Activated CD8-positive, alpha-beta memory T cell treated with anti-CD3 and anti-CD28 coated beads for 4 hours (primary cell): ENCODE results near the gene RAB29.
A peak's percentile ranks its signal among the peaks of the same experiment; 100 is the strongest.
"Not testable (repeated sequence)": the region's sequence is repeated elsewhere in the genome, so short reads cannot be mapped to it uniquely, and the experiment has no call there.

Source experiments
- DNase-seq, 2 donors: peaks; one replicate each; pipeline ENCODE4 v3.0.0-alpha.2; 2020; ENCODE audit warnings: low read depth in 2 of 2

RAB29 gene

DNA sequence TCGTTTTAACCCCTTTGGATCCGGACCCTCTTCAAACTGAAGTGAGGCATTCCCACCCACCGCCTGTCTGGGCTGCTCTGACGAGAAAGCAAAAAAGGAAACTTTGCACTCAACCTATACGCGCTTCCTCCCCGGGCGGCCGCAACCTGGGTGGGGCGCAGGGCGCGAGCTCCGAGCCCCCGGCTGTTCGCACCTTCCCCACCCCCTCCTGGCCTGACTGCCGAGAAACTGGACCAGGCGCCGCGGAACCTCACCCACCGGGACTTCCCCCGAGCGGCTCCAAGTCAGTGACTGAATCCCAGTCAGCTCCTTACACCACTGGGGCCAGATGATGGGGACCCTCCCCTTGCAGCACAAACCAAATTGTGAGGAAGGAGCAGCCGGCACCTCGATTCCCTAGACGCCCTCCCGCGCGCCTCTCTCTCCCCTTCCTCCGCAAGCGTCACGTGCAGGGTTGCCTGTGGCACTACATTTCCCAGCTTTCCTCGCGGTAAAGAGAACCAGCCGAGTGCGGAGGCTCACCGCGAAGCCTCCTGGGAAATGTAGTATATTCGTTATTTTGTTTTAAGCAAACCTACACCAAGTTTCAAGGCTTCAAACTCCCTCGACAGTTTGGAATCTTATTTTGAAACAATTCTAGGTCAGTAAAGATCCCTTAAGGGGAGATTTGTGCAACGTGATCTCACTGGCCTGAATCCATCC, at the start of gene RAB29:
Gene RAB29, minus strand, starts transcription at position 468 of the 702 bp plus-strand sequence. CDS start 526 bp downstream, outside the sequence.
- peak; percentile 62 to 75 for DNase-seq

DNA sequence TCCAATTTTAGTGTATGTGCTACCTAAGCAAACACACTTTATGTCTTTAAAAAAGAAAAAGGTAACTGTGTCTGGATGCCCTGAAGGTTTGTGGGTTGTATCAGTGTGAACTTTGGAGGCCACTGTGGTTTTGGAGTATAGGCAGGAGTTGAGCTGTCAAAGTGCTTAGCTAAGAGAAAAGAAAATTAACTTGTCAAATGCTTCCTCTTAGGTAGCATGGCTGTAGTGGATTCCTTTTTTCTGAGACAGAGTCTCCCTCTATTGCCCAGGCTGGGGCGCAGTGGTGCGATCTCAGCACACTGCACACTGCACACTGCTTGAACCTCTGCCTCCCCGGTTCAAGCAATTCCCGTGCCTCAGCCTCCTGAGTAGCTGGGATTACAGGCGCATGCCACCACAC, 48.9 kb upstream of the RAB29 start:
- no peak for DNase-seq

DNA sequence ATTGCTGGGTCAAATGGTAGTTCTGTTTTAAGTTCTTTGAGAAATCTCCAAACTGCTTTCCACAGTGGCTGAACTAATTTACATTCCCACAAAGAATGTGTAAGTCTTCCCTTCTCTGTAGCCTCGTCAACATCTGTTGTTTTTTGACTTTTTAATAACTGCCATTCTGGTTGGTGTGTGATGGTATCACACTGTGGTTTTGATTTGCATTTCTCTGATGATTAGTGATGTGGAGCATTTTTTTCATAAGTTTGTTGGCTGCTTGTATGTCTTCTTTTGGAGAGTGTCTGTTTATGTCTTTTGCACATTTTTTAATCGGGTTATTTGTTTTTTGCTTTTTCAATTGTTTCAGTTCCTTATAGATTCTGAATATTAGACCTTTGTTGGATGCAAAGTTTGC, 48.0 kb upstream of the RAB29 start:
- not testable (repeated sequence) for DNase-seq

GRCh38 chr1:205822397-205822796, 47.1 kb upstream of the RAB29 start:
- DNase-seq = no peak

DNA sequence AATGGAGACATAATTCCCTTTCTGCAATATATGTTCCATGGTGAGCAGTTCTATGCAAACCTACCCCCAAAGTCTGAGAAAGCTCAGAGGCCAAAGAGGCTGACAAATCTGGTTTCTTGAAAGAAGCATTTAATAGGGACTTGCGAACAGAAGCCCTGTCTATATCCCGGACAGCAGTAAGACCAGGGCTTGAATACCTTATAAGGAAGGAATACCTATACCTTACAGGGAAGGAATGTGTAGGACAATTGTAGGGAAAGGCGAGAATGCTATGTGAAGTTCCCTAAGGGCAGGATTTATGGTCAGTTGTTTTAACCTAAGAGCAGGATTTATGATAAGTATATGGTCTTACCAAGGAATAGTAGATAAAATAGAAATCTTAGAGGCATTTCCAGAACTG, 42.7 kb upstream of the RAB29 start:
- no peak for DNase-seq

DNA sequence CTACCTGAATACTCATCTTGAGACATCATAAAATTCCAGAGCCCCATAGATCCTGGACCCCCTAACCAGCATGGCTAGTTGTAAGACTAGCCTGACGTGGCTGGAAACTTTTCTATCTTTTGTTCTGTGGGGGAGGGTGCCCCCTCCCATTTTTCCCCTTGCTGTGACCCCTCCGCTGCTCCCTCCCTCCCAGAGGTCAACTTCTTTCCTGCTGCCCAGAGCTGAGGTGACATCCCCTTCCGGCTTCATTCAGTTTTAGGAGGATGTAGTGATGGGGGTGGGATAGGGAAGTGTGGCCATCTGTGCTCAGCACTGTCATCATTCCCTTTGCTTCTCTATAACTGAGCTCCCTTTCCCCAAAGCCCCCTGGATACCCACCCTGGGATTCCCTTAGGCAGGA, 42.1 kb upstream of the RAB29 start:
- no peak for DNase-seq

GRCh38 chr1:205813755-205814058, 38.4 kb upstream of the RAB29 start:
- DNase-seq = no peak

DNA sequence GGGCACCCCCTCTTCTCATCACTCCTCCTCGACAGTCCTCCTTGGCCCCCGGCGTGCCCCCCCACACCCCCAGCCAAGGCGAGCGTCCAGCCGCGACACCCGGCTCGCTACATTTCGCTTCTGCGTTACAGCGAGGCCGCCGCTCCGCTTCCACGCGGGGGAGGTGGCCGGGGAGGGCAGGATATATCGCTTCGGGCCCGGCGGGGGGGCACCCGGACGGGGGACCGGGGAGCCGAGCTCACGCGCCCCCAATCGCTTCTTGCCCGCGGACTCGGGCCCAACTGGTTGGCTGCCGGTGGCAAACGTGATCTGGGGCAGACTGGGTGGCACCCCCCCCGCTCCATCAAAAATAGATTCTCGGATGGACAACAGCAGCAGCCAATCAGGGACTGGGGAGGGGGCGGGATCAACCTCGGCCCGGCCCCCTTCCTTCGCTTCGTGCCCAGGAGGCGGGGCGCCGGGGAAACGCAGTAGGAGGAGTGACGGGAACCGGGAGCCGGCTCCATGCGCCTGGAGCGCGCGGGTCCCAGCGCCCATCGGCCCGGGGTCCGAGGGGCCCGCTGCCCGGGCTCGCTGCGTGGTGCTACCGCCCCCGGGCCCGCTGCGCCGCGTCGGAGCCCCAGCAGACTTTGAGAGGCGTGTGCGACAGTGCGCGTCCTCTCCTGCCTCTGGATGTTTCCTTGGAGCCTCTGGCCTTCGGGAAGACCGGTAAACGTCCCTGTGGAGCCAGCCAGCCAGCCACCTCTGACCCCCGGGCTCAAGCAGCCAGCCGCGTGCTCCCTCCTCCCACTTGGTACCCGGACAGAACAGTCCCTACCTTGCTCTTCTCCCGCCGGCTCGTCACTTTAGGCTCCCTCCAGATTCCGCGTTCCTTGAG, 37.8 kb upstream of the RAB29 start, which contains the start of gene SLC41A1:
Gene SLC41A1, minus strand, starts transcription at position 321 of the 877 bp plus-strand sequence. CDS start 2,757 bp downstream, outside the sequence.
- peak; percentile 79 to 87 for DNase-seq

DNA sequence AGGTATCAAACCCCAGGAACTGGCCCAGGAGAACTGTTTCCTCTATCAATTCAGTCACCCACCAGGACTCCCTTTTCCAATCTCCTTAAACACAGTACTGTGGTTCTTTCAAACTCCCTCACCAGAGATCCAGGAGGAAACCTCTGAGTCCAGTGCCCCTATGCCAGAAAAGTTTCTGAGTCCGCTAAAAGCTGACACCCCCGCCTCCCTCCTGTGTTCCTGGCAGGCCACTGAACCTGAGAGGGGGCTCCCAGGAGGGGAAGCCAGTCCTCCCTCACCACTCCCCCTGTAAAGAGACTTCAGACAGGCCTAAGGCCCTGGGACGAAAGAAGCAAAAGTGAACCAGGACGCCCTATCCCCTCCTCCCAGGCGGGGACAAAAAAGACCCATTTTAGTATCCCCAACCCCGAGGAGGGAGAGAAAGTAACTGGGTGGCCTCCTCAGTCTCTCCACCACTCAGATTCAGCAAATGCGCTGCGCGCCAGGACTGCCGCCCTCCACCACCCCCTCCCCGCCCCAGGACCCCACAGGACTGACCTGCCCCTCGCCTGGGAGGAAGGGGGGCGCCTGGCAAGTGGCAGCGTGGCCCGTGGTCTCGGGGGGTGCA, 37.1 kb upstream of the RAB29 start:
- DNase-seq = no peak

DNA sequence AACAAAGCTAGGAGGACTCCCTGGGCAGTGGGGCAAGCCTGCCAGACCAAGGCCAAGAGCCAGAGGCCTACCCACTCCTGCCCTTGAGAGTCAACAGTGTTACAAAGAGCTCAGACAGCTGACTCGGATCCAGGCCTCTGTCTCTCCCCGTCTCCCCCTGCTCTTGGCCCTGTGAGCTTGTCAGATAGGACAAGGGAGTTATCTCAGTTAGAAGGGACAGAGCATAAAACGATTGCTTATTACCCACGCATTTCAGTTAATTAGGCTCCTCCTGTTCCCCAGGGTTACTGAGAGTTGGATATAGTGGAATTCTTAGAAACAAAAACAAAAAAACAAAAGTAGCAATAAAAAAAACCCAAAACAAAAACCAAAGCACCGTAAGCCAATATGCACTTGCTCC, 36.4 kb upstream of the RAB29 start:
- DNase-seq = no peak

DNA sequence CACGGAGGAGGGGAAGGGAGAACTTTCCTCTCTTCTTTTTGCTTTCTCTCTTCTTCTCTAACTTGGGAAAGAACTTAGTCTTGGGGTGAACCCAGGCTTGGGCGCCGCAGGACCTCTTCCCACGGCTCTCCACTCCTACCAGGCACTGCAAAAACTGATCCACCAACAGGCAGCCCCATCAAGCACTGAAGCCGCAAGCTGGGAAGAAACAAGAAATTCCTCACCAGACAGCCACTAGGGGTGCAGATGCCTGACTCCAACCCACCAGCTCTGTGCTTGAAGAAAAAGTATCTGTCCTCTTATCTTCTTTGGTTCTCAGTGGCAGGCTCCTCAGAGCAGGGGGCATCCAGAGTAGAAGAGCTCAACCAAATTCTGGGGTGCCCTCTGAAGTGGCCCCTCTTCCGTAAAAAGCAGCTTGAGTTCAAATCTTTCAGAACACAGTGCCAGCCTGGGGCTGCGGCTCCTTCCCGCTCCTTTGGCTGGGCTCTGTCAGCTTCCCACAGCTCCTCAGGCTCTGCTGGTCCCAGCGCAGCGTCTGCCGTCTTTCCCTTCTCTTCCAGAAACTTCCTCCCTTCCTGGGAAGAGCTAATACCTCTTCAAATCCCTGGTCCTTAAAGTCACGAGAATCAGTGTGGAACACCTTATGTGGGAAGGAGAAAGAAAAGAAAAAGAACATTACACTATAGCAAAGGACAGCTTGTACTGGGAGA, 35.3 kb upstream of the RAB29 start:
- no peak for DNase-seq

DNA sequence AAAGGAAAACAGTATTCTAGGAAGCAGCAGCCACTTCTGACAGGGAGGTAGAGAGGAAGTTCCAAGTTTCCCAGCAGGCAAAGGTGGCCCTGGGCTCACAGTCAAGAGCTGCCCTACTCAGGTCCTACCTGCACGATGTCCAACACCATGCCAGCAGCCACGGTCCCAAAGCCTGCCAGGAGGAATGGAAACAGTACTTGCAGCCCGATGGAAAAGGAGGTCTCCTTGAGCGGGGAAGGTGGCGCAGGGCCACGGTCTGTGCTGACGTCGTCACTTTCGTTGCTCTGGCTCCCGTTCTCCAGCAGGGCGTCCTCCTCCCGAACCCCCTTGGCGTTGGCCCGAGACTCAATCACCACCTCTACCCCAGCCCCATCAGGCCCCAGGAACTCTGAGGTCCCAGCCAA, 34.7 kb upstream of the RAB29 start:
- no peak for DNase-seq

GRCh38 chr1:205809469-205809868, 34.2 kb upstream of the RAB29 start:
- DNase-seq = no peak

GRCh38 chr1:205805082-205805711, 29.9 kb upstream of the RAB29 start:
- no peak for DNase-seq

- DNase-seq = no peak
These were observed 29.3 kb upstream of the RAB29 start for GRCh38 chr1:205804605-205805004.

DNA sequence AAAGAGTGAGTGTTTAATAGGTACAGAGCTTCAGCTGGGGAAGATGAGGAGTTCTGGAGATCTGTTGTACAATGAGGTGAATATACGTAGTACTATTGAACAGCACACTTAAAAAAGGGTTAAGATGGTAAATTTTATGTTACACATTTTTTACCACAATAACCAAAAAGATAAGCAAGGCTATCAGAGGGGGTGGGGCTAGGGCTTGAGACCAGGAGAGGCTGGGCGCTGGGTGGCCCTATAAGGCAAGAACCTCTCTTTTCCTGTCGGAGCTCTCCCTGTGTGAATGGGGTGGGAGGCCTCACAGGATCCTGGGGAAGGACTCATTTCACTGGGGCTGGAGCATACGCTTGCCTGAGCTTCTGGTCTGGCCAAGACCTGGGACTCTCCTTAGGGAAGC, 28.7 kb upstream of the RAB29 start:
- DNase-seq = no peak

GRCh38 chr1:205802060-205802459, 26.8 kb upstream of the RAB29 start:
- DNase-seq = no peak

GRCh38 chr1:205800981-205801703, 25.9 kb upstream of the RAB29 start:
- no peak for DNase-seq

DNA sequence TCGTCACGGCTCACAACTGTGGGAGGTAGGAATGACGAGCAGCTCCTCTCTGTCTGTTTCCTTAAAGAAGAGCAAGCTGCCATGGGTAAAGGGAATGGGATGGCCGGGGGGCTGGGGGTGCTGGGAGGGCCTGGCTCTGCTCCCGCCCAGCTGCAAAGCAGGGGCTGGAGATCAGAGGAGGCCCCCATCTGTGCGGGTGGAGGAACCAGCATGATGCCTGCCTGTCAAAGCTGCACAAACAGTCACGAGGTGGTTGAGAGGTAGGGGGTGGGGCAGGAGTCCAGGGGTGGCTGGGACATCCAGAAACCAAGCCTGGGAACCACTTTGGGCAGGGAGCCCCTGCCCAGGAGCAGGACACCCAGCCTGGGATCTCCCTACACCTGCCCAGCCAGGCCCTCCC, 25.1 kb upstream of the RAB29 start:
- no peak for DNase-seq

DNA sequence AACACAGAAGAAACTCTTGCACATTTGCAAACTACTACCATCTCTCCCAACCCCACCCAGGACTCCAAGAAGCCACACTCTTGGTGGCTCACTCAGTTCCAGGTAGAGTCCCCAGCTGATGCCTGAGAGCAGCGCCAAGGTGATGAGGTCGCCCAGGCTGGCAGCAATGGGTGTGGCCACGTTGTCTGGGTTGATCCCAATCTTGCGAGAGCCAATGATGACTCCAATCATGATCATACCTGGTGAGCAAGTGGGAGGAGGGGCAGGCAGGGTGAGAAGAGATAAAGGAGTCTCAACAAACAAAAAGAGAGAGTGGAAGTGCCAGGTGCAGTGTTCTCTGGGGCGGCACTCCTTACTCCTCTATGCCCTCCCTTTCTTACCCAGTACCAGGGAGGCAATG, 23.3 kb upstream of the RAB29 start:
- DNase-seq = no peak

GRCh38 chr1:205797168-205797567, 21.9 kb upstream of the RAB29 start:
- no peak for DNase-seq
